Fibroblast of peridontal ligament (primary cell): ENCODE results near the gene KIAA1586.
"Not testable (repeated sequence)": the region's sequence is repeated elsewhere in the genome, so short reads cannot be mapped to it uniquely, and the experiment has no call there.

Experiments used
- DNase-seq: peaks from one replicate; pipeline ENCODE4 v3.0.0-alpha.2; 2010; ENCODE audit errors: extremely low read depth

KIAA1586 gene

GRCh38 chr6:57044568-57044967, 1.9 kb upstream of the KIAA1586 start:
- no peak for DNase-seq

GRCh38 chr6:57047257-57047585, 728 bp downstream of the KIAA1586 start:
- DNase-seq = not testable (repeated sequence)

GRCh38 chr6:57047859-57048258, 1.4 kb downstream of the KIAA1586 start:
- not testable (repeated sequence) for DNase-seq

GRCh38 chr6:57048577-57048976, 2.1 kb downstream of the KIAA1586 start:
- no peak for DNase-seq

GRCh38 chr6:57063847-57064246, 17.4 kb downstream of the KIAA1586 start:
- no peak for DNase-seq

GRCh38 chr6:57064809-57065208, 18.3 kb downstream of the KIAA1586 start:
- DNase-seq = peak; percentile 37

- DNase-seq = peak; percentile 11
These were observed 21.6 kb downstream of the KIAA1586 start for GRCh38 chr6:57068061-57068460.

- DNase-seq = no peak
These were observed 22.7 kb downstream of the KIAA1586 start for GRCh38 chr6:57069228-57069627.

GRCh38 chr6:57069920-57070331, 23.4 kb downstream of the KIAA1586 start:
- DNase-seq = no peak

GRCh38 chr6:57072108-57072507, 25.6 kb downstream of the KIAA1586 start:
- DNase-seq = peak; percentile 9

GRCh38 chr6:57074383-57074782, 27.9 kb downstream of the KIAA1586 start:
- DNase-seq = no peak

GRCh38 chr6:57075092-57075491, 28.6 kb downstream of the KIAA1586 start:
- DNase-seq = no peak

GRCh38 chr6:57078531-57079207, 32.2 kb downstream of the KIAA1586 start:
- no peak for DNase-seq

- no peak for DNase-seq
These were observed 39.0 kb downstream of the KIAA1586 start for GRCh38 chr6:57085471-57085870.

- DNase-seq = no peak
These were observed 40.4 kb downstream of the KIAA1586 start for GRCh38 chr6:57086843-57087242.

- DNase-seq = no peak
These were observed 41.4 kb downstream of the KIAA1586 start for GRCh38 chr6:57087916-57088315.

GRCh38 chr6:57089265-57089664, 42.8 kb downstream of the KIAA1586 start:
- no peak for DNase-seq

- peak; percentile 94 for DNase-seq
These were observed 43.4 kb downstream of the KIAA1586 start, which contains the start of gene ZNF451 for GRCh38 chr6:57089687-57090457. TSS of gene ZNF451 (plus strand) at chr6:57090188. CDS start at chr6:57090254, 66 bp downstream.

GRCh38 chr6:57090458-57091067, 44.1 kb downstream of the KIAA1586 start:
- not testable (repeated sequence) for DNase-seq

- DNase-seq = not testable (repeated sequence)
These were observed 44.9 kb downstream of the KIAA1586 start for GRCh38 chr6:57091375-57091774.

- DNase-seq = no peak
These were observed 48.2 kb downstream of the KIAA1586 start for GRCh38 chr6:57094689-57095088.

GRCh38 chr6:57097596-57097995, 51.1 kb downstream of the KIAA1586 start:
- DNase-seq = peak; percentile 21

GRCh38 chr6:57102976-57103375, 56.5 kb downstream of the KIAA1586 start:
- DNase-seq = no peak
